Measurements from ENCODE around the gene FBXO24. TPM values are rescaled to one million over a fixed set of nuclear protein-coding genes. Genes with fewer than 3 reads are reported as not detected.

FBXO24 gene
- total and polyA plus RNA-seq, 2 of the 4 experiments (the other 2 are of a cell fraction), result 0.43 to 0.54 TPM

GRCh38 chr7:100603726-100604027 lies 17.5 kb downstream of the FBXO24 start:
- no peaks in the 10 kb centered on the region for H3K27me3 ChIP-seq (ENCODE audit: control insufficient read depth, insufficient read depth, low read length)
- BruUV-seq (replicated peaks), result no TSS peak
- 10% methylated on average over 5 of the region's 10 CpGs; no CpG with 5 or more reads in 1 of the 2 experiments for WGBS, 2 experiments (ENCODE audit: extremely low coverage in 2 of 2, insufficient read length in 1 of 2)
- H3K9ac ChIP-seq (ENCODE audit: low read depth, low read length), result peak overlapping the region; percentile 97
- no peaks in the 10 kb centered on the region for H3K9me3 ChIP-seq (ENCODE audit: control insufficient read depth, insufficient read depth, low read length)
- H4K8ac ChIP-seq (ENCODE audit: low read depth in 2 of 2, low read length in 2 of 2), result peak overlapping the region; percentile 94 to 97
- TF ChIP-seq MAZ (IDR thresholded peaks at IDR 0.05; ENCODE audit: borderline replicate concordance, low read depth, low read length) (no peak), CHD1 (IDR thresholded peaks at IDR 0.05; ENCODE audit: low read depth, low read length) (no peak), POLR2A (IDR thresholded peaks at IDR 0.05; ENCODE audit: low read depth, low read length) (no peak), MXI1 (IDR thresholded peaks at IDR 0.05; ENCODE audit: borderline replicate concordance, low read depth, low read length) (no peak), BHLHE40 (IDR thresholded peaks at IDR 0.05; ENCODE audit: low read depth, low read length) (no peak), RFX5 (IDR thresholded peaks at IDR 0.05; ENCODE audit: low read depth, low read length) (no peak), FOS (IDR thresholded peaks at IDR 0.05; ENCODE audit: low read depth, low read length) (no peak), RCOR1 (IDR thresholded peaks at IDR 0.05; ENCODE audit: insufficient replicate concordance, low read length) (no peak), SMC3 (IDR thresholded peaks at IDR 0.05; ENCODE audit: low read depth, low read length) (no peak), CEBPB (IDR thresholded peaks at IDR 0.05; ENCODE audit: low read depth, low read length) (no peak), MAFK (IDR thresholded peaks at IDR 0.05; ENCODE audit: low read depth, low read length) (no peak), ELK1 (IDR thresholded peaks at IDR 0.05; ENCODE audit: borderline replicate concordance, low read depth, low read length) (no peak), NFE2L2 (IDR thresholded peaks at IDR 0.05; ENCODE audit: low read depth, low read length) (no peak), RAD21 (IDR thresholded peaks at IDR 0.05; ENCODE audit: low read length) (no peak)
- TF ChIP-seq, protein P1, sequence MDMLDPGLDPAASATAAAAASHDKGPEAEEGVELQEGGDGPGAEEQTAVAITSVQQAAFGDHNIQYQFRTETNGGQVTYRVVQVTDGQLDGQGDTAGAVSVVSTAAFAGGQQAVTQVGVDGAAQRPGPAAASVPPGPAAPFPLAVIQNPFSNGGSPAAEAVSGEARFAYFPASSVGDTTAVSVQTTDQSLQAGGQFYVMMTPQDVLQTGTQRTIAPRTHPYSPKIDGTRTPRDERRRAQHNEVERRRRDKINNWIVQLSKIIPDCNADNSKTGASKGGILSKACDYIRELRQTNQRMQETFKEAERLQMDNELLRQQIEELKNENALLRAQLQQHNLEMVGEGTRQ (IDR thresholded peaks at IDR 0.05; ENCODE audit: low read depth, low read length), result no peak
- TF ChIP-seq, protein P2, sequence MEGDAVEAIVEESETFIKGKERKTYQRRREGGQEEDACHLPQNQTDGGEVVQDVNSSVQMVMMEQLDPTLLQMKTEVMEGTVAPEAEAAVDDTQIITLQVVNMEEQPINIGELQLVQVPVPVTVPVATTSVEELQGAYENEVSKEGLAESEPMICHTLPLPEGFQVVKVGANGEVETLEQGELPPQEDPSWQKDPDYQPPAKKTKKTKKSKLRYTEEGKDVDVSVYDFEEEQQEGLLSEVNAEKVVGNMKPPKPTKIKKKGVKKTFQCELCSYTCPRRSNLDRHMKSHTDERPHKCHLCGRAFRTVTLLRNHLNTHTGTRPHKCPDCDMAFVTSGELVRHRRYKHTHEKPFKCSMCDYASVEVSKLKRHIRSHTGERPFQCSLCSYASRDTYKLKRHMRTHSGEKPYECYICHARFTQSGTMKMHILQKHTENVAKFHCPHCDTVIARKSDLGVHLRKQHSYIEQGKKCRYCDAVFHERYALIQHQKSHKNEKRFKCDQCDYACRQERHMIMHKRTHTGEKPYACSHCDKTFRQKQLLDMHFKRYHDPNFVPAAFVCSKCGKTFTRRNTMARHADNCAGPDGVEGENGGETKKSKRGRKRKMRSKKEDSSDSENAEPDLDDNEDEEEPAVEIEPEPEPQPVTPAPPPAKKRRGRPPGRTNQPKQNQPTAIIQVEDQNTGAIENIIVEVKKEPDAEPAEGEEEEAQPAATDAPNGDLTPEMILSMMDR (conservative IDR thresholded peaks at IDR 0.05; ENCODE audit: low read depth, low read length), result no peak
- peak overlapping the region; percentile 96 for H3K56ac ChIP-seq (ENCODE audit: extremely low read depth, insufficient read depth, low read length)
- H3K18ac ChIP-seq (ENCODE audit: low read depth, low read length), result peak overlapping the region; percentile 98; the same call in 1 of the 2 replicates
- peak overlapping the region; percentile 93 for H3K14ac ChIP-seq (replicated peaks; ENCODE audit: low read depth, low read length)
- peak overlapping the region; percentile 90 for H3K23ac ChIP-seq (ENCODE audit: low read depth, low read length)
- peak overlapping the region; percentile 97 for H2AK9ac ChIP-seq (replicated peaks; ENCODE audit: low read depth, low read length, poor library complexity)
- dilution Hi-C loops (cut with HindIII; ENCODE audit: low sequenced_read_pairs, unreplicated experiment) (no loop called here), in situ Hi-C loops (cut with MboI; ENCODE audit: low sequenced_read_pairs) (no loop called here), intact Hi-C loops (cut with micrococcal nuclease) (loop anchor here (2.0 to 5.0 kb wide), 2 partner anchors 69 to 89 kb away; partner anchors contain the start of genes GIGYF1 and GNB2)
- H3K4me3 ChIP-seq (ENCODE audit: insufficient read depth, low read depth, low read length), result peak overlapping the region; percentile 69
- peaks cover 9% of the 10 kb centered on the region for H3K4me1 ChIP-seq (ENCODE audit: control insufficient read depth, insufficient read depth, low read length)
- H2AFZ ChIP-seq (replicated peaks; ENCODE audit: low read length, poor library complexity), result peak overlapping the region; percentile 90
- peaks cover 30% of the 10 kb centered on the region for H3K36me3 ChIP-seq (ENCODE audit: control insufficient read depth, insufficient read depth, low read length)
- H3K27ac ChIP-seq (ENCODE audit: insufficient read depth, low read length), result peak overlapping the region; percentile 99
- peak; percentile 7 for ATAC-seq (ENCODE audit: low read depth)
- ChIA-PET POLR2A (ENCODE audit: unreplicated experiment) (no interaction called here), CTCF (interaction anchor here (0.6 kb wide), 1 partner anchor 248 kb away, joined by 3 read pairs; the partner anchor contains the start of gene SLC12A9)
- H3K9me1 ChIP-seq (ENCODE audit: insufficient read depth, low read length), result no peaks in the 10 kb centered on the region
- peak; percentile 23 for DNase-seq
- peak overlapping the region; percentile 87 for H3K4me2 ChIP-seq (ENCODE audit: low read depth, low read length)
- peak overlapping the region; percentile 96; the same call in 1 of the 2 replicates for H2BK20ac ChIP-seq (ENCODE audit: low read depth, low read length)
- H2BK120ac ChIP-seq (ENCODE audit: low read depth, low read length), result peak overlapping the region; percentile 98
- H2AK5ac ChIP-seq (ENCODE audit: low read depth, low read length), result peak overlapping the region; percentile 100
- H3K79me1 ChIP-seq (ENCODE audit: low read depth in 1 of 2, low read length in 2 of 2), result peaks cover 0 to 47% of the 10 kb centered on the region in 2 experiments; a peak in 2 of 4 replicates
- no peaks in the 10 kb centered on the region for H4K20me1 ChIP-seq (ENCODE audit: insufficient read depth, low read length)
- H2BK15ac ChIP-seq (ENCODE audit: low read depth, low read length), result peak overlapping the region; percentile 96; the same call in 1 of the 3 replicates
- H2BK5ac ChIP-seq (ENCODE audit: low read depth, low read length, poor library complexity, severe bottlenecking), result peak overlapping the region; percentile 96
- peak overlapping the region; percentile 100 for H3K4ac ChIP-seq (ENCODE audit: low read depth, low read length)
- H4K91ac ChIP-seq (ENCODE audit: insufficient read depth, low read depth, low read length), result peak overlapping the region; percentile 99
- peak overlapping the region; percentile 95 for H4K5ac ChIP-seq (ENCODE audit: low read depth, low read length)

All from IMR-90 (cell line).